Stimulated activated naive CD4-positive, alpha-beta T cell treated with Interleukin-2 at 50 U/mL for 16 hours (primary cell): ENCODE results near the gene PIGH.
"Not testable (repeated sequence)": the region's sequence is repeated elsewhere in the genome, so short reads cannot be mapped to it uniquely, and the experiment has no call there.

Experiments used
- DNase-seq: peaks from one replicate; lab custom pipeline; 2025; lab: John Stamatoyannopoulos, UW

Gene PIGH

GRCh38 chr14:67551123-67551522 is 48.9 kb downstream of the PIGH start:
- DNase-seq: no peak

DNA sequence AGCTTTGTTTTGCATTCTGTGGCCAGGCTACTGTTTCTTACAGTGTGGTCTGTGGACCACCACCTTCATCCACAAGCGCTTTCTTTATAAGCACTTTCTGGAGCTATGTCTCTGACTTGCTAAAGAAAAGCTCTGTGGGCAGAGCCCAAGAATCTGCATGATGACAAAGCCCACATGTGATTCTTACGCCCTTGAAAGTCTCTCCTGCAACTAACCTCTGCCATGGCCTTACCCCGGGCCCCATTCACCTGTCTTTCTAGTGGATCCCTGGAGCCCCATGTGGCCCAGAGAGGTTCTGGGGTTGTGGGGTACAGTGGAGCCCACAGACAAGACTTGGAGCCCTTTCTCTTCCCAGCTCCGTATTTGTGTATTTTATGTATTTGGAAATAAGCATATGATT is 50.3 kb downstream of the PIGH start:
- DNase-seq: no peak

- DNase-seq: no peak
These were observed 52.8 kb downstream of the PIGH start for GRCh38 chr14:67547224-67547780.

GRCh38 chr14:67544590-67544989 is 55.5 kb downstream of the PIGH start:
- no peak for DNase-seq

GRCh38 chr14:67542620-67543019 is 57.4 kb downstream of the PIGH start:
- DNase-seq: not testable (repeated sequence)

GRCh38 chr14:67541448-67542387 is 58.4 kb downstream of the PIGH start:
- DNase-seq: no peak
